Measurements from ENCODE around the gene CARHSP1. TPM values are rescaled to one million over a fixed set of nuclear protein-coding genes. Genes with fewer than 3 reads are reported as not detected.
"Not testable (repeated sequence)": the region's sequence is repeated elsewhere in the genome, so short reads cannot be mapped to it uniquely, and the experiment has no call there.

CARHSP1 gene
- total RNA-seq, 1 experiment from 2014 or later, result 104 TPM

- peaks cover 99% of the 10 kb centered on the region for H3K36me3 Mint-ChIP-seq (ENCODE audit: insufficient read depth, unreplicated experiment)
- no peaks in the 10 kb centered on the region for H3K9me3 Mint-ChIP-seq (ENCODE audit: low read depth, unreplicated experiment)
- BruUV-seq (replicated peaks), result no TSS peak
- H3K4me1 Mint-ChIP-seq (ENCODE audit: low read depth, unreplicated experiment), result no peaks in the 10 kb centered on the region
- intact Hi-C loops (cut with micrococcal nuclease; ENCODE audit: unreplicated experiment), result no loop called here
- no peak for TF ChIP-seq CTCF (IDR thresholded peaks at IDR 0.05; ENCODE audit: unreplicated experiment)
- DNase-seq, result no peak
- H3K27ac Mint-ChIP-seq (ENCODE audit: unreplicated experiment), result no peak overlapping the region
- CTCF ChIA-PET, result no interaction called here
- no peaks in the 10 kb centered on the region for H3K27me3 Mint-ChIP-seq (ENCODE audit: unreplicated experiment)
- no peak overlapping the region for H3K4me3 Mint-ChIP-seq (ENCODE audit: low read depth, unreplicated experiment)
These were observed 60.8 kb downstream of the CARHSP1 start for GRCh38 chr16:8808009-8808408.

GRCh38 chr16:8807189-8807588 is 61.6 kb downstream of the CARHSP1 start:
- H3K4me3 Mint-ChIP-seq (ENCODE audit: low read depth, unreplicated experiment), result no peak overlapping the region
- no peak for TF ChIP-seq CTCF (IDR thresholded peaks at IDR 0.05; ENCODE audit: unreplicated experiment)
- no peaks in the 10 kb centered on the region for H3K27me3 Mint-ChIP-seq (ENCODE audit: unreplicated experiment)
- no peak for DNase-seq
- CTCF ChIA-PET, result interaction anchor here (0.7 kb wide), 1 partner anchor 191 kb away, joined by 3 read pairs; no protein-coding TSS in a partner anchor
- H3K36me3 Mint-ChIP-seq (ENCODE audit: insufficient read depth, unreplicated experiment), result peaks cover 99% of the 10 kb centered on the region
- intact Hi-C loops (cut with micrococcal nuclease; ENCODE audit: unreplicated experiment), result no loop called here
- H3K27ac Mint-ChIP-seq (ENCODE audit: unreplicated experiment), result no peak overlapping the region
- peaks cover 3% of the 10 kb centered on the region for H3K4me1 Mint-ChIP-seq (ENCODE audit: low read depth, unreplicated experiment)
- BruUV-seq (replicated peaks), result no TSS peak
- H3K9me3 Mint-ChIP-seq (ENCODE audit: low read depth, unreplicated experiment), result no peaks in the 10 kb centered on the region

- no TSS peak for BruUV-seq (replicated peaks)
- Mint-ChIP-seq H3K27ac (ENCODE audit: unreplicated experiment) (no peak overlapping the region), H3K27me3 (ENCODE audit: unreplicated experiment) (no peaks in the 10 kb centered on the region), H3K4me1 (ENCODE audit: low read depth, unreplicated experiment) (peaks cover 10% of the 10 kb centered on the region), H3K9me3 (ENCODE audit: low read depth, unreplicated experiment) (no peaks in the 10 kb centered on the region), H3K4me3 (ENCODE audit: low read depth, unreplicated experiment) (no peak overlapping the region), H3K36me3 (ENCODE audit: insufficient read depth, unreplicated experiment) (peaks cover 99% of the 10 kb centered on the region)
- no peak for DNase-seq
- no peak for TF ChIP-seq CTCF (IDR thresholded peaks at IDR 0.05; ENCODE audit: unreplicated experiment)
- intact Hi-C loops (cut with micrococcal nuclease; ENCODE audit: unreplicated experiment), result no loop called here
- CTCF ChIA-PET, result no interaction called here
These were observed 62.4 kb downstream of the CARHSP1 start for GRCh38 chr16:8806272-8806983.

GRCh38 chr16:8804313-8804712 is 64.5 kb downstream of the CARHSP1 start:
- peaks cover 13% of the 10 kb centered on the region for H3K4me1 Mint-ChIP-seq (ENCODE audit: low read depth, unreplicated experiment)
- BruUV-seq (replicated peaks), result no TSS peak
- no peaks in the 10 kb centered on the region for H3K27me3 Mint-ChIP-seq (ENCODE audit: unreplicated experiment)
- CTCF ChIA-PET, result no interaction called here
- TF ChIP-seq CTCF (IDR thresholded peaks at IDR 0.05; ENCODE audit: unreplicated experiment), result no peak
- intact Hi-C loops (cut with micrococcal nuclease; ENCODE audit: unreplicated experiment), result no loop called here
- no peak overlapping the region for H3K4me3 Mint-ChIP-seq (ENCODE audit: low read depth, unreplicated experiment)
- no peak overlapping the region for H3K27ac Mint-ChIP-seq (ENCODE audit: unreplicated experiment)
- no peak for DNase-seq
- H3K9me3 Mint-ChIP-seq (ENCODE audit: low read depth, unreplicated experiment), result no peaks in the 10 kb centered on the region
- H3K36me3 Mint-ChIP-seq (ENCODE audit: insufficient read depth, unreplicated experiment), result peaks cover 87% of the 10 kb centered on the region

GRCh38 chr16:8803733-8804132 is 65.1 kb downstream of the CARHSP1 start:
- peaks cover 18% of the 10 kb centered on the region for H3K4me1 Mint-ChIP-seq (ENCODE audit: low read depth, unreplicated experiment)
- H3K27ac Mint-ChIP-seq (ENCODE audit: unreplicated experiment); CTCF ChIA-PET: not testable (repeated sequence)

More at GRCh38 chr16:8803733-8804132, 65.1 kb downstream of the CARHSP1 start:
- DNase-seq; H3K4me3 Mint-ChIP-seq (ENCODE audit: low read depth, unreplicated experiment); intact Hi-C loops (cut with micrococcal nuclease; ENCODE audit: unreplicated experiment); H3K9me3 Mint-ChIP-seq (ENCODE audit: low read depth, unreplicated experiment); H3K27me3 Mint-ChIP-seq (ENCODE audit: unreplicated experiment); BruUV-seq (replicated peaks): not testable (repeated sequence)
- peaks cover 85% of the 10 kb centered on the region for H3K36me3 Mint-ChIP-seq (ENCODE audit: insufficient read depth, unreplicated experiment)
